ENCODE results near the gene NKAIN1.

The NKAIN1 gene

DNA sequence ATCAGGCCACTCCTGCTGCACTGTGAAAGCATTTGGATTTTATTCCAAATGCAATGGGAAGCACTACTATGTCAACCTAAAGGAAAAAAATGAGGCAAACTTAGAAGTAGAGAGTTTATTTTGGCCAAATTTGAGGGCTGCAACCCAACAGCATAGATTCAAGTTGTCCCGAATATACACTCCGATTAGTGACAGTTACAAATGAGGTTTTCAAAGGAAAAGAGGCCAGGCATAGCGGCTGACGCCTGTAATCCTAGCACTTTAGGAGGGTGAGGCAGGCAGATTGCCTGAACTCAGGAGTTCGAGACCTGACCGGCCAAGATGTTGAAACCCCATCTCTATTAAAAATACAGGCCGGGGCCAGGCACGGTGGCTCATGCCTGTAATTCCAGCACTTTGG, 95.2 kb downstream of the NKAIN1 start:
- TF ChIP-seq, protein P1, sequence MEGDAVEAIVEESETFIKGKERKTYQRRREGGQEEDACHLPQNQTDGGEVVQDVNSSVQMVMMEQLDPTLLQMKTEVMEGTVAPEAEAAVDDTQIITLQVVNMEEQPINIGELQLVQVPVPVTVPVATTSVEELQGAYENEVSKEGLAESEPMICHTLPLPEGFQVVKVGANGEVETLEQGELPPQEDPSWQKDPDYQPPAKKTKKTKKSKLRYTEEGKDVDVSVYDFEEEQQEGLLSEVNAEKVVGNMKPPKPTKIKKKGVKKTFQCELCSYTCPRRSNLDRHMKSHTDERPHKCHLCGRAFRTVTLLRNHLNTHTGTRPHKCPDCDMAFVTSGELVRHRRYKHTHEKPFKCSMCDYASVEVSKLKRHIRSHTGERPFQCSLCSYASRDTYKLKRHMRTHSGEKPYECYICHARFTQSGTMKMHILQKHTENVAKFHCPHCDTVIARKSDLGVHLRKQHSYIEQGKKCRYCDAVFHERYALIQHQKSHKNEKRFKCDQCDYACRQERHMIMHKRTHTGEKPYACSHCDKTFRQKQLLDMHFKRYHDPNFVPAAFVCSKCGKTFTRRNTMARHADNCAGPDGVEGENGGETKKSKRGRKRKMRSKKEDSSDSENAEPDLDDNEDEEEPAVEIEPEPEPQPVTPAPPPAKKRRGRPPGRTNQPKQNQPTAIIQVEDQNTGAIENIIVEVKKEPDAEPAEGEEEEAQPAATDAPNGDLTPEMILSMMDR (IDR thresholded peaks at IDR 0.05): no peak

DNA sequence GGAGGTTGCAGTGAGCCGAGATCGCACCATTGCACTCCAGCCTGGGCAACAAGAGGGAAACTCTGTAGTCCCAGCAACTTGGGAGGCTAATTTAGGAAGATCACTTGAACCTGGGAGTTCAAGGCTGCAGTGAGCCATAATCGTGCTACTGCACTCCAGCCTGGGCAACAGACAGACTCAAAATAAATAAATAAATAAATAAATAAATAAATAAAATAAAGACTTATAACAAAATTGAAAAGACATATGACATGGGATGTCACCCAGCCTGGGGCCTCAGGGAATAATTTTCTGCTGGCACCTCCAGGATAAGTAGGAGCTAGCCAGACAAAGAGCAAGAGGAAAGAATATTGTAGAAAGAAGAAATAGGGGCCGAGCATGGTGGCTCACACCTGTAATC, 96.2 kb downstream of the NKAIN1 start:
- TF ChIP-seq, protein P1 (IDR thresholded peaks at IDR 0.05): no peak

- TF ChIP-seq, protein P1 (IDR thresholded peaks at IDR 0.05): no peak
Measured at GRCh38 chr1:31142406-31142805, 97.3 kb downstream of the NKAIN1 start.

DNA sequence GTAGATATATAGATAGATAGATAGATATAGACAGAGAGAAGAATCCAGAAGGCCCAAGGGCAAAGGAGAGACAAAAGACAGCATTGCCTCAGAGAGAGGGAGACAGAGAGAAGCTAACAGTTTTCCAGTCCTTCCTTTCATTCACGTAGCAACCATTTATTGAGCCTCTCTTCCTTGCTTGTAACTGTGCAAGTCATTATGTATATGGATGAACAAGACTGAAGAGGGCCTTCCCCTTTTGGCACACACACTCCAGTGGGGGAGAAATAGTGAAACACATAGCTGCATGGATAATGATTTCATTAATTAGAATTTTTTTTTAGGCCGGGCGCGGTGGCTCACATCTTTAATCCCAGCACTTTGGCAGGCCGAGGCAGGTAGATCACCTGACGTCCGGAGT, 99.4 kb downstream of the NKAIN1 start:
- TF ChIP-seq, protein P1 (IDR thresholded peaks at IDR 0.05): no peak

DNA sequence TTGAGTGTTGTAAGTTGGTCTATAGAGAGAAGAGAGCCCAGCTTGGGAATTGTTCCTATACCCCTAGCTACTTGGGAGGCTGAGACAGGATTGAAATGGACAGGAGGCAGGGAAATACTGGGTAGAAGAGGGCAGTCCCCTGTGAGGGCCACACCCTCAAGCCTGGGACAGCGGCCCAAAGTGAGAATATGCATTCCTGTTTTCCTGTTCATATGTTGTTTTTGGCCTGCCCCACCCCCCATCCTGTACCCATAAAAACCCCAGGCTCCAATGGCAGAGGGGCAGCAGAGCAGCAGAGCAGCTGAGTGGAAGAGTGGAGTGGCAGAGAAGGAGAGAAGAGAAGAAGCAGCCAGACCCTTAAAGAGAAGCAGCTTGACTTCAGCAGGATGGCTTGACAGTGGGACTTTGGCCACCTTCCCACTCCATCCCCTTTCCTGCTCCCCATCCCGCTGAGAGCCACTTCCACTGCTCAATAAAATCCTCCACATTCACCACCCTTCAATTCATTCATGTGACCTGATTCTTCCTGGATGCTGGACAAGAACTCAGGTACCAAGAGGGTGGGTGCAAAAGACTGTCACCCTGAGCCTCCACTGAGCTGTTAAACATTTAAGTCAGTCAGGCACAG, 103.6 kb downstream of the NKAIN1 start:
- TF ChIP-seq, protein P1 (IDR thresholded peaks at IDR 0.05): no peak

GRCh38 chr1:31133368-31133767, 106.3 kb downstream of the NKAIN1 start:
- TF ChIP-seq, protein P1 (IDR thresholded peaks at IDR 0.05): no peak
